Adrenal gland (tissue), 12 donors: ENCODE data around the gene CHD3. TPM values are rescaled to one million over a fixed set of nuclear protein-coding genes. Genes with fewer than 3 reads are reported as not detected.
A peak's percentile ranks its signal among the peaks of the same experiment; 100 is the strongest.

ENCODE experiments used
- DNase-seq, 7 donors: peaks; one replicate each; pipeline ENCODE4 v3.0.0-alpha.2; 2019 to 2020
- H3K27ac ChIP-seq, 5 donors: fragments of 200-600 bp; sonication (generic) in 4 of 5; 1 replicate in 3 of 5; 2 replicates in 2 of 5; pipeline versions ENCODE4 v1.5.1 to v1.8.0; 2016 to 2020; ENCODE audit warnings: mild to moderate bottlenecking in 1 of 5
- H3K27me3 ChIP-seq: fragments of 200-600 bp; 2 replicates; pipeline ENCODE4 v1.8.0; 2021
- H3K36me3 ChIP-seq, 2 donors: fragments of 200-600 bp; replicated peaks in 1 of 2; 1 replicate in 1 of 2; 2 replicates in 1 of 2; pipeline versions ENCODE4 v1.5.1 to v1.8.0; 2018 to 2022
- H3K4me1 ChIP-seq, 2 donors: fragments of 200-600 bp; replicated peaks in 1 of 2; 1 replicate in 1 of 2; 2 replicates in 1 of 2; pipeline versions ENCODE4 v1.5.1 to v1.8.0; 2018 to 2021
- H3K4me3 ChIP-seq, 4 donors: fragments of 200-600 bp; sonication (generic) in 3 of 4; one replicate each; pipeline ENCODE4 v1.5.1; 2016 to 2018
- H3K9me3 ChIP-seq, 3 donors: fragments of 200-600 bp; sonication (generic) in 1 of 3; replicated peaks in 1 of 3; 1 replicate in 2 of 3; 2 replicates in 1 of 3; pipeline versions ENCODE4 v1.5.1 to v1.8.0; 2016 to 2021
- CTCF ChIP-seq, 6 experiments: fragments of 450-650 bp in 4 of 6; fragments of 200-600 bp in 2 of 6; sonication (generic) in 1 of 6; IDR thresholded peaks; 1 replicate in 5 of 6; 2 replicates in 1 of 6; pipeline versions ENCODE4 v1.5.1 to v1.8.0; 2016 to 2021; ENCODE audit warnings: antibody characterized with exemption in 6 of 6, mild to moderate bottlenecking in 2 of 6, moderate library complexity in 1 of 6
- POLR2A ChIP-seq, 2 donors: fragments of 450-650 bp; IDR thresholded peaks; one replicate each; pipeline ENCODE4 v1.6.1; 2017; ENCODE audit warnings: antibody characterized with exemption in 2 of 2, mild to moderate bottlenecking in 2 of 2, moderate library complexity in 1 of 2
- WGBS, 4 donors: extraction: QIAGEN DNeasy Blood & Tissue Kit in 2 of 4; methylation state at CpG; one replicate each; pipeline versions ENCODE4 v1.1.5 to v1.1.7; 2013 to 2017; 5-methylcytosine and 5-hydroxymethylcytosine counted together
- intact Hi-C, 2 donors: fragments of 100-400 bp; cut with DNase I; formaldehyde crosslinking; loops; one replicate each; pipeline versions ENCODE4 v1.14.1 to v1.15.0; 2022 to 2023
- polyA plus RNA-seq, 3 donors: library from polyadenylated mRNA; stranded (reverse); fragments of 200-250 nt in 2 of 3; fragments of 350-450 nt in 1 of 3; fragmentation: Illumina TruSeq in 1 of 3; extraction: RNeasy Lipid Tissue Mini Kit (QIAGEN cat#74804) in 1 of 3; gene quantifications; one replicate each; pipeline ENCODE4 v1.2.3, GENCODE V29; 2013 to 2014
- total RNA-seq, 9 donors: library from RNA; depleted of rRNA in 4 of 9; stranded (reverse); fragments of >200 nt in 4 of 9; fragments of 120-200 nt in 1 of 9; fragmentation: NEBNext Ultra II Directional in 1 of 9; extraction: Animal tissue kit (Norgen Biotek cat#: 25700) in 1 of 9; gene quantifications; one replicate each; pipeline versions ENCODE4 v1.1.0 to v1.2.4, GENCODE V29; 2013 to 2023
- donor health status: healthy with polysubstance abuse.
- donor health status: Bipolar disorder and iron deficiency.
- donor health status: DM: yes; HTN: yes; CAD: no.
- donor health status: DM: no; HTN: no; CAD: no.
- donor health status: DM: no; HTN: no; CAD: no.
- donor health status: DM: yes; HTN: yes; CAD: no.

Gene CHD3
- total and polyA plus RNA-seq, 12 donors, result 43.8 to 326 (median 91.5) TPM

GRCh38 chr17:7854851-7855659 lies 33.5 kb upstream of the CHD3 start, which contains the start of gene TMEM88:
TMEM88 (plus strand) TSS chr17:7855066; CDS start chr17:7855075, 9 bp downstream.
- peak within 1 kb of the TSS in 4 of 5 donors; percentile 63 to 91 (median 82) for H3K27ac ChIP-seq
- TF ChIP-seq POLR2A (IDR thresholded peaks at IDR 0.05), result peak in 1 of 2 donors; percentile 16
- TF ChIP-seq CTCF (IDR thresholded peaks at IDR 0.05), result no peak
- H3K4me1 ChIP-seq, result peaks cover 24 to 50% of the 10 kb centered on the region in 2 donors
- peak in 6 of 7 donors; percentile 26 to 74 (median 48) for DNase-seq
- no peaks in the 10 kb centered on the region for H3K9me3 ChIP-seq
- peak within 1 kb of the TSS in 1 of 4 donors; percentile 58 for H3K4me3 ChIP-seq
- WGBS, 4 donors, result 45 to 54% (median 50%) methylated on average over 20 to 57 of the region's 57 CpGs
- peaks cover 0 to 42% of the 10 kb centered on the region in 2 donors for H3K36me3 ChIP-seq
- intact Hi-C loops, result loop anchor here (5.0 kb wide), 2 partner anchors 33 to 132 kb away; no protein-coding TSS in a partner anchor
- no peaks in the 10 kb centered on the region for H3K27me3 ChIP-seq

- peak overlapping the region in 1 of 4 donors; percentile 58 for H3K4me3 ChIP-seq
- TF ChIP-seq CTCF (IDR thresholded peaks at IDR 0.05) (peak in 1 of 6 experiments; percentile 1), POLR2A (IDR thresholded peaks at IDR 0.05) (peak; percentile 19 to 34)
- DNase-seq, result peak in 5 of 7 donors; percentile 46 to 78 (median 57)
- no peaks in the 10 kb centered on the region for H3K27me3 ChIP-seq
- H3K4me1 ChIP-seq, result peaks cover 23 to 44% of the 10 kb centered on the region in 2 donors
- H3K36me3 ChIP-seq, result peaks cover 0 to 38% of the 10 kb centered on the region in 2 donors
- intact Hi-C loops, result loop anchor here in 1 of 2 donors (5.0 kb wide), 1 partner anchor 33 kb away; no protein-coding TSS in a partner anchor
- 4 to 19% (median 11%) methylated on average over 10 to 15 of the region's 15 CpGs for WGBS, 4 donors
- peak overlapping the region in 4 of 5 donors; percentile 63 to 91 (median 82) for H3K27ac ChIP-seq
- no peaks in the 10 kb centered on the region for H3K9me3 ChIP-seq
Observed at GRCh38 chr17:7855660-7856010, 33.0 kb upstream of the CHD3 start.

- Histone ChIP-seq H3K27ac (peak overlapping the region; percentile 75 to 91 (median 88)), H3K36me3 (peaks cover 0 to 37% of the 10 kb centered on the region in 2 donors), H3K4me3 (peak overlapping the region in 3 of 4 donors; percentile 20 to 58 (median 39)), H3K9me3 (no peaks in the 10 kb centered on the region), H3K4me1 (peaks cover 23 to 42% of the 10 kb centered on the region in 2 donors), H3K27me3 (no peaks in the 10 kb centered on the region)
- WGBS, 4 donors, result 3 to 5% (median 4%) methylated on average over 22 to 29 of the region's 29 CpGs
- intact Hi-C loops, result loop anchor here in 1 of 2 donors (5.0 kb wide), 1 partner anchor 34 kb away; no protein-coding TSS in a partner anchor
- TF ChIP-seq POLR2A (IDR thresholded peaks at IDR 0.05), result no peak
- TF ChIP-seq CTCF (IDR thresholded peaks at IDR 0.05), result no peak
- peak; percentile 56 to 86 (median 70) for DNase-seq
Observed at GRCh38 chr17:7856011-7856810, 32.4 kb upstream of the CHD3 start.
